ENCODE data around the gene ZNF778.

Gene ZNF778

DNA sequence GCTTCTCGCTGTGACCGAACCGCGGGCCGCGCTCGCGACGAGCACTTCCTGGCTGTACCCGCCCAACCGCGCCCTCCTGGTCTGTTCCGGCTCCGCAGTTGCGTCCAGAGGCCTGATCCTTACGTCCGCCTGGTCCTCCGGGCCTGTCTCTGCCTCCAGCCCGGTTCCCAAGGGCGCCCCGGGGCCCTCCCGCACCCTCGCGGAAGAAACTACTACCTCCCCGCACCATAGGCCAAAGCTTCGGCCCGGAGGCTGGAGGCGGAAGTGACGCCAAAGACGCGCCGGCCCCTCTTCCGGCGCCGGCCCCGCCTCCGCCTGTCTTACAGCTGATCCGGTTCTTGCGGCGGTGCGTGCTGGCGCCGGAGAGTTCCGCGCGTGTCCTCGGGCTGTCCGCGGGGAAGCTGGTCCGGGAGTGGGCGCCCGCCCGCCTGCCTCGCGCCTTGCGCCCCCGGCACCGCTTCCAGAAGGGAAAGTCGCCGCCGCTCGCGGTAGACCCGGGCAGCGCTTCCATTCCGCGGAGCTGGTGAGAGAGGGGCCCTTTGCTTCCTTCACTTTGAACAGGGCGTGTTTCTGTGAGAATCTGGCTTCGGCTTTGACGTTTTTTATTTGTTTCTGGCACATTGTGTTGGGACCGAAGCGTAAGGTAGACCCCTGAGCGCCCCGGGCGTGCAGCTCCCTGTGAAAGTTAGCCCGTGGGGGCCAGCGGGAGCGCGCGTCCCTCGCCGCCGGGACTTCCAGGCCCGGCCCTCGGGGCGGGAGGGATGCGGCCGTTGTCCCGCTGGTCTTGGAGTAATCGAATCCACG, at the start of gene ZNF778:
Gene ZNF778 (plus strand): TSS at position 316 of the 804 bp plus-strand sequence. CDS start 3,425 bp downstream, outside the sequence.
- peak; percentile 84 to 91 for DNase-seq
- intact Hi-C loops (cut with DNase I; ENCODE audit: low total_unique reads), result loop anchor here (5.0 to 10.0 kb wide), 2 partner anchors 273 to 480 kb away; no protein-coding TSS in a partner anchor
- Histone ChIP-seq H3K36me3 (peaks cover 7 to 27% (median 14%) of the 10 kb centered on the region in 3 donors), H3K9me3 (no peaks in the 10 kb centered on the region), H3K4me3 (peak within 1 kb of the TSS; percentile 74 to 84), H3K27ac (peak within 1 kb of the TSS; percentile 88 to 95), H3K27me3 (no peaks in the 10 kb centered on the region), H3K4me1 (peaks cover 0 to 28% (median 19%) of the 10 kb centered on the region in 4 donors)
- TF ChIP-seq, protein P1, sequence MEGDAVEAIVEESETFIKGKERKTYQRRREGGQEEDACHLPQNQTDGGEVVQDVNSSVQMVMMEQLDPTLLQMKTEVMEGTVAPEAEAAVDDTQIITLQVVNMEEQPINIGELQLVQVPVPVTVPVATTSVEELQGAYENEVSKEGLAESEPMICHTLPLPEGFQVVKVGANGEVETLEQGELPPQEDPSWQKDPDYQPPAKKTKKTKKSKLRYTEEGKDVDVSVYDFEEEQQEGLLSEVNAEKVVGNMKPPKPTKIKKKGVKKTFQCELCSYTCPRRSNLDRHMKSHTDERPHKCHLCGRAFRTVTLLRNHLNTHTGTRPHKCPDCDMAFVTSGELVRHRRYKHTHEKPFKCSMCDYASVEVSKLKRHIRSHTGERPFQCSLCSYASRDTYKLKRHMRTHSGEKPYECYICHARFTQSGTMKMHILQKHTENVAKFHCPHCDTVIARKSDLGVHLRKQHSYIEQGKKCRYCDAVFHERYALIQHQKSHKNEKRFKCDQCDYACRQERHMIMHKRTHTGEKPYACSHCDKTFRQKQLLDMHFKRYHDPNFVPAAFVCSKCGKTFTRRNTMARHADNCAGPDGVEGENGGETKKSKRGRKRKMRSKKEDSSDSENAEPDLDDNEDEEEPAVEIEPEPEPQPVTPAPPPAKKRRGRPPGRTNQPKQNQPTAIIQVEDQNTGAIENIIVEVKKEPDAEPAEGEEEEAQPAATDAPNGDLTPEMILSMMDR (IDR thresholded peaks at IDR 0.05), result no peak

DNA sequence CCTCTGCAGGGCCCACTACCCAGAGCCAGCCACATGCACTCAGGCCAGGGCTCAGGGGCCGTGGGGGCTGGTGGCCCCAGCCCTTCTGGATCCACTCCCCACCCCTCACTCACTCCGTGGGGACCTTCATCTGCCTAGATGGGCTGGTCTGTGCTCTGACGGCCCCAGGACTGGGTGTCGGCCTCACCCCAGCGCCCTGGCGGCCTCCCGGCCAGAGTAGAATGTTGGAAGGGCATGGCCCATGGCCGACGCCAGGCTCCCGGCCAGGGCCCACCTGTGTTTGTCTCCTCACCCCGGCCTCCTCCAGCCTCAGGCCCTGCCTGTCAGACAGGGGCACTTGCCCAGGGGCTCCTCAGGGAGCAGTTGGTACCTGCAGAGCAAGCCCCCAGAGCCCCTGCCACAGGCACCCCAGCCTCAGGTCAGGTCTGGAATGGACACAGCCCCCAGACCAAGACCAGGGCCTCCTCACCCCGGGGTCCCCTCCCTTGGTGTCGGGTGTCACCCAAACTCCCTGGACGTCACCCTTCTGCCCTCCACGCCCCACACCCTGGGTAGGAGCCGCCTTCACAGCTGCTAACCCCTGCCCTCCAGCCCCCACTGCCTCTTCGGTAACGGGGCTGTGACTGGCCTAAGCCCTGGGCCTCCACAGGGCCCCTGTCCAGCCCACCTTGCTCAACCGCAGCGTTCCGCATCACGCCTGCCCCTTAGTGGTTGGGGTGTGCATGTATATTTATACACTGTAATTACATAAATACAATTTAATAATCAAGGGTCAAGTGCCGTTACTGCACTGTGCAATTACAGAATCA, 48.9 kb upstream of the ZNF778 start:
- intact Hi-C loops (cut with DNase I; ENCODE audit: low total_unique reads), result loop anchor here (5.0 kb wide), 1 partner anchor 426 kb away; no protein-coding TSS in a partner anchor
- H3K27me3 ChIP-seq, result peaks cover 6 to 90% of the 10 kb centered on the region in 2 donors
- no peak overlapping the region for H3K4me3 ChIP-seq
- no peak overlapping the region for H3K27ac ChIP-seq
- peaks cover 0 to 33% (median 20%) of the 10 kb centered on the region in 4 donors for H3K4me1 ChIP-seq
- DNase-seq, result no peak
- H3K9me3 ChIP-seq, result no peaks in the 10 kb centered on the region
- H3K36me3 ChIP-seq, result no peaks in the 10 kb centered on the region
- TF ChIP-seq, protein P1 (IDR thresholded peaks at IDR 0.05), result no peak

DNA sequence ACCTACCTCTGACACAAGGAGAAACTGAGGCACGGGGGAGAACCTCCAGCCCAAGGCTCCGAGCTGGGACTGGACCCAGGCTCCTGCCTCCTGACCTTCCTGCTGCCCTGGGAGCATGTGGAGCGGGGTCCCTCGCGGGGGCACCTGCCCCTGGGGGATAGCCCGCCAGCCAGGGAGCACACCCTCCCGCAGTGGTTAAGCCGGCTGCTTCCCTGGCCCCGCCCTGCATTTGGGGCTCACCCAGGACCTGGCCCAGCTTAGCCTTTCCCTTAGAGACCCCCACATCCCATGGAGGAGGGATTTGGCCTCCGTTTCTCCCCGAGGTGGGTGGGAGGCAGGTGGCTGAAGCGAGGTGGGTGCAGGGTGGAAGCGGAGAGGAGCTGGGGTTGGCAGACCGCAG, 47.7 kb upstream of the ZNF778 start:
- Histone ChIP-seq H3K9me3 (no peaks in the 10 kb centered on the region), H3K36me3 (no peaks in the 10 kb centered on the region), H3K4me1 (peaks cover 0 to 33% (median 20%) of the 10 kb centered on the region in 4 donors), H3K27me3 (peaks cover 6 to 93% of the 10 kb centered on the region in 2 donors), H3K27ac (no peak overlapping the region), H3K4me3 (no peak overlapping the region)
- intact Hi-C loops (cut with DNase I; ENCODE audit: low total_unique reads), result loop anchor here (5.0 kb wide), 1 partner anchor 427 kb away; no protein-coding TSS in a partner anchor
- TF ChIP-seq, protein P1 (IDR thresholded peaks at IDR 0.05), result no peak
- no peak for DNase-seq

DNA sequence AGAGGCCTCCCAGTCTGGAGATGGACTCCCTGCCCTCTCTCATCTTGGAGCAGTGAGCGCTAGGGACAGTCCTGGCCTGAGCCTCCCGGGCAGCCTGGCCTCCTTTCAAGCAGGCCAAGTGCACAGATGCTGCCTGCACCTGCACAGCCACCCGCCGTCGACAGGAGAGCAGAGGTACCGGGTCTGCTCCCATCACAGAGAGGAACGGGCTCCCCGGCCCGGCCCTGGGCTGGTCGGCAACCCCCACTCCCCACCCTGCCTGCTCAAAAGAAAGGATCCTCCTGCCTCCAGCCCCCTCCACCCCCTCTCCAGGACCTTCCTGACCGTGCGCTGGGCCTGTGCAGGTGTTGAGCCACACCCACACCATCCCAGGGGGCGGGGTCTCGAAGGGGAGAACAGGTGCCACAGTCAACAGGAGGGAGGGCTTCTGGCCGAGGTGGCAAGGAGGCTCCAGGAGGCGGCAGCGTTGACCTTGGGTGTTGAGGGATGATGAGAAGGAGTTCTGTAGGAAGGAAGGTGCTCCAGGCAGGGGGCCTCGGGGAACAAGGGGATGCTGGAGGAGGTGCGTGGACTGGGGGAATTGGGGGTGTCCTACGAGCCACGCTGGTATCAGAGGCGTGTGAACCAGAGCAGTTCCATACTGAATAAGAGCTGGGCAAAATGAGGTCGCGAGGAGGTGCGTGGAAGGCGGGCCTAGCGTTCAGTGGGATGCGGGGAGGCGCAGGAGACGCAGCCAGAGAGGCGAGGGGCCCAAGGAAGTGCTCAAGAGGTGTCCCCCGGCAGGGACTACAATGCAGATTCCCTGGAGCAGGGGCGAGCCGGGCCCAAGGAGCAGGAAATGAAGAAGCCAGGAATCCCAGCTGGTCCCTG, 46.9 kb upstream of the ZNF778 start:
- H3K4me1 ChIP-seq, result peaks cover 0 to 33% (median 20%) of the 10 kb centered on the region in 4 donors
- peak overlapping the region; percentile 8 to 35 for H3K4me3 ChIP-seq
- peaks cover 6 to 93% of the 10 kb centered on the region in 2 donors for H3K27me3 ChIP-seq
- no peak for DNase-seq
- H3K9me3 ChIP-seq, result no peaks in the 10 kb centered on the region
- no peak overlapping the region for H3K27ac ChIP-seq
- intact Hi-C loops (cut with DNase I; ENCODE audit: low total_unique reads), result no loop called here
- TF ChIP-seq, protein P1 (IDR thresholded peaks at IDR 0.05), result no peak
- H3K36me3 ChIP-seq, result no peaks in the 10 kb centered on the region
